ENCODE measurements around the gene CPNE2. TPM values are rescaled to one million over a fixed set of nuclear protein-coding genes. Genes with fewer than 3 reads are reported as not detected.

Gene CPNE2
- total RNA-seq, 1 donor from 2014 or later, result 33.9 TPM

DNA sequence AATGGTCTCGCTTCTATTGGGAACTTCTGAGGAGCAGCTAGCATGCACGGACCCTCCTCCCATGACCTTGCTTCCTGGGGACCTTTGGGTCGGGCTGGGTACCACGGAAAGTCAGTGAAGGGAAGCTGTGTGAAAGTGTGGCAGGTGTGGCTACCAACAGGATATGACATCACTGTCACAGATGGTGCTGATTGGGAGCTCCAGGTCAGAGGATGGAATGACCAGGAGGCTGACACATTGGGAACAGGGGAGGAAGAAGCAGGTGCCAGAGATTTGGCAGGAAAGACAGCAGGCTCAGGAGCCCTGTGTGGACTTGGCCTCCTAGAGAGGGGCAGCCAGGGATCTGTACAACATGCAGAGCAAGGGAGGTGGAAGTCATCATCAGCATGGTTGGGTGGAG, 34.0 kb downstream of the CPNE2 start:
- TF ChIP-seq CTCF (IDR thresholded peaks at IDR 0.05), result no peak
- no peak overlapping the region for H3K27ac Mint-ChIP-seq (ENCODE audit: unreplicated experiment)
- DNase-seq (ENCODE audit: extremely low spot score, unreplicated experiment), result no peak
- peaks cover 14% of the 10 kb centered on the region for H3K36me3 Mint-ChIP-seq (ENCODE audit: unreplicated experiment)
- no peaks in the 10 kb centered on the region for H3K9me3 Mint-ChIP-seq (ENCODE audit: unreplicated experiment)
- no peaks in the 10 kb centered on the region for H3K4me1 Mint-ChIP-seq (ENCODE audit: unreplicated experiment)
- H3K27me3 Mint-ChIP-seq (ENCODE audit: unreplicated experiment), result no peaks in the 10 kb centered on the region
- no peak overlapping the region for H3K4me3 Mint-ChIP-seq (ENCODE audit: unreplicated experiment)

GRCh38 chr16:57127037-57127763, 34.8 kb downstream of the CPNE2 start:
- no peak for TF ChIP-seq CTCF (IDR thresholded peaks at IDR 0.05)
- H3K36me3 Mint-ChIP-seq (ENCODE audit: unreplicated experiment), result peaks cover 12% of the 10 kb centered on the region
- no peak for DNase-seq (ENCODE audit: extremely low spot score, unreplicated experiment)
- no peaks in the 10 kb centered on the region for H3K4me1 Mint-ChIP-seq (ENCODE audit: unreplicated experiment)
- no peaks in the 10 kb centered on the region for H3K9me3 Mint-ChIP-seq (ENCODE audit: unreplicated experiment)
- no peak overlapping the region for H3K4me3 Mint-ChIP-seq (ENCODE audit: unreplicated experiment)
- no peak overlapping the region for H3K27ac Mint-ChIP-seq (ENCODE audit: unreplicated experiment)
- no peaks in the 10 kb centered on the region for H3K27me3 Mint-ChIP-seq (ENCODE audit: unreplicated experiment)

DNA sequence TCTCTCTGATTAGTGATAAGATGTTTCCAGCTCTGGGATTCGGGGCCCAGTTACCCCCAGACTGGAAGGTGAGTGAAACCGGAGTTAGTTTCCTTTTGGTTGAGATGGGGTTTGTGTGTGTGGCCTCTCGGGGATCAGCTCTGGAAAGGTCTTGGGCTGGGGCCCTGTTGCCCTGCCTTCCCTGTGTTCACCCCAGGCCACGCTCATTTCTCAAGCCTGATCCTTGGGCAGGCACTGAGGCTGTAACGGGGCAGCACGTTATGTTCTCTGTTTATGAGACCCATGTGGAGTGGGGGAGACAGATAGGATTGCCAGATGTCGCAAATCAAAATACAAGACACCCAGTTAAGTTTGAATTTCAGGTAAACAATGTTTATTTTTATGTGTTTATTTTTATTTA, 35.5 kb downstream of the CPNE2 start:
- DNase-seq (ENCODE audit: extremely low spot score, unreplicated experiment), result no peak
- H3K27me3 Mint-ChIP-seq (ENCODE audit: unreplicated experiment), result no peaks in the 10 kb centered on the region
- peaks cover 8% of the 10 kb centered on the region for H3K36me3 Mint-ChIP-seq (ENCODE audit: unreplicated experiment)
- no peaks in the 10 kb centered on the region for H3K4me1 Mint-ChIP-seq (ENCODE audit: unreplicated experiment)
- no peak overlapping the region for H3K4me3 Mint-ChIP-seq (ENCODE audit: unreplicated experiment)
- no peaks in the 10 kb centered on the region for H3K9me3 Mint-ChIP-seq (ENCODE audit: unreplicated experiment)
- H3K27ac Mint-ChIP-seq (ENCODE audit: unreplicated experiment), result no peak overlapping the region
- TF ChIP-seq CTCF (IDR thresholded peaks at IDR 0.05), result no peak

DNA sequence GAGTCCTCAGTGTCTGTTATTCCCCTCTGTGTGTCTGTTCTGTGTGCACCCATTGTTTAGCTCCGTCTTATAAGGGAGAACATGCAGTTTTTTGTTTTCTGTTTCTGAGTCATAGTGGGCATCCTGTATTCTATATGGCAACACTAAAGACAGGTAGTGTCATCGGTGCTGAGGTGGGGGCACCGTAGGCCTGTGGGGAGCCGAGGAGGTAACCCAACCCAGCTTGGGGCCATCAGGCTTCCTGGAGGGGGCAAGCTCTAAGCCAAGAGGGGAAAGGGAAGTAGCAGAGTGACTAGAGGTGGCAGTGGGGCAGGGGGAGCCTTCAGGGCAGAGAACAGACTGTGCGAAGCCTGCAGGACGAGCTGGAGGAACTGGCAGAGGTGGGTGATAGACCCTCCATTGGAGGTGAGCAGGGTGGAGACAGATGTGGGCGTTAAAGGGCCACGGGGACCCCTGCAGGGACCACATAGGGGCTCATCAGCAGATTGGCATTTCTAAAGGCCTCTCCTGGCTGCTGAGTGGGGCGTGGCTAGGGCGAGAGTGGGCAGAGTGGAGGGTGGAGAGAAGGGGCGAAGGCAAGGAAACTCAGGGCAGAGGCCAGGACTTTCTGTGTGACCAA, 36.5 kb downstream of the CPNE2 start:
- DNase-seq (ENCODE audit: extremely low spot score, unreplicated experiment), result no peak
- no peaks in the 10 kb centered on the region for H3K4me1 Mint-ChIP-seq (ENCODE audit: unreplicated experiment)

More for the DNA sequence above, 36.5 kb downstream of the CPNE2 start:
- no peak overlapping the region for H3K27ac Mint-ChIP-seq (ENCODE audit: unreplicated experiment)
- H3K27me3 Mint-ChIP-seq (ENCODE audit: unreplicated experiment), result no peaks in the 10 kb centered on the region
- no peak overlapping the region for H3K4me3 Mint-ChIP-seq (ENCODE audit: unreplicated experiment)
- peaks cover 8% of the 10 kb centered on the region for H3K36me3 Mint-ChIP-seq (ENCODE audit: unreplicated experiment)
- no peaks in the 10 kb centered on the region for H3K9me3 Mint-ChIP-seq (ENCODE audit: unreplicated experiment)
- TF ChIP-seq CTCF (IDR thresholded peaks at IDR 0.05), result no peak
